Measurements from ENCODE around the gene RNASE8.
A peak's percentile ranks its signal among the peaks of the same experiment; 100 is the strongest.

GRCh38 chr14:21014761-21015190 lies 42.8 kb upstream of the RNASE8 start:
- TF ChIP-seq POLR2A (IDR thresholded peaks at IDR 0.05): no peak
- TF ChIP-seq, protein P1, sequence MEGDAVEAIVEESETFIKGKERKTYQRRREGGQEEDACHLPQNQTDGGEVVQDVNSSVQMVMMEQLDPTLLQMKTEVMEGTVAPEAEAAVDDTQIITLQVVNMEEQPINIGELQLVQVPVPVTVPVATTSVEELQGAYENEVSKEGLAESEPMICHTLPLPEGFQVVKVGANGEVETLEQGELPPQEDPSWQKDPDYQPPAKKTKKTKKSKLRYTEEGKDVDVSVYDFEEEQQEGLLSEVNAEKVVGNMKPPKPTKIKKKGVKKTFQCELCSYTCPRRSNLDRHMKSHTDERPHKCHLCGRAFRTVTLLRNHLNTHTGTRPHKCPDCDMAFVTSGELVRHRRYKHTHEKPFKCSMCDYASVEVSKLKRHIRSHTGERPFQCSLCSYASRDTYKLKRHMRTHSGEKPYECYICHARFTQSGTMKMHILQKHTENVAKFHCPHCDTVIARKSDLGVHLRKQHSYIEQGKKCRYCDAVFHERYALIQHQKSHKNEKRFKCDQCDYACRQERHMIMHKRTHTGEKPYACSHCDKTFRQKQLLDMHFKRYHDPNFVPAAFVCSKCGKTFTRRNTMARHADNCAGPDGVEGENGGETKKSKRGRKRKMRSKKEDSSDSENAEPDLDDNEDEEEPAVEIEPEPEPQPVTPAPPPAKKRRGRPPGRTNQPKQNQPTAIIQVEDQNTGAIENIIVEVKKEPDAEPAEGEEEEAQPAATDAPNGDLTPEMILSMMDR (IDR thresholded peaks at IDR 0.05): peak; percentile 93 to 96 (median 94)

All from sigmoid colon (tissue), 3 donors.